SIG-M5 (cell line): ENCODE measurements around the gene DNAJC4.

Source experiments
- DNase-seq: peaks from one replicate; lab custom pipeline; 2025; lab: John Stamatoyannopoulos, UW

DNAJC4 gene

DNA sequence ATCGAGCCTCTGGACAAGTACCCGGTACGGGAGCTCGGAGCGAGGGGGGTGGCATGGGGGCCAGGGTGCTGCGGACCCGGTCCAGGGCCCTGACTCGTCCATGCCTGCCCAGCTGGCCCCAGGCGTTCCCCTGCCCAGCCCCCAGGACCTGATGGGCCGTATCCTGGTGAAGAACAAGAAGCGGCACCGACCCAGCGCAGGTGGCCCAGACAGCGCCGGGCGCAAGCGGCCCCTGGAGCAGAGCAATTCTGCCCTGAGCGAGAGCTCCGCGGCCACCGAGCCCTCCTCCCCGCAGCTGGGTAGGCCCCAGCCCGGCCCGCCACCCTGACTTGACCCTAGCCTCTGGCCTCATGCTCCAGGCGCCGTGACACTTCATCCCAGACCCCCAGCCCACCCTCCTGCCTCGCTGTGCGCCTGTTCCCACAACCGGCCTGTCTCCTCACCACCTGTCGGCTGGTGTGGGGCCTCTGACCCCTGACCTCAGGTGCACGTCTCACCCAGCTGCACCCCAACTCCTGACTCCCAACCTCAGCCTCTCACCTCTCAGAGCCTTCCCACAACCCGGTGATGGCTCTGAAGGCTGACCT is 28.7 kb downstream of the DNAJC4 start:
- no peak for DNase-seq

GRCh38 chr11:64259533-64260067 is 29.3 kb downstream of the DNAJC4 start:
- DNase-seq, result no peak

- no peak for DNase-seq
These were observed 29.9 kb downstream of the DNAJC4 start for GRCh38 chr11:64260147-64260708.

GRCh38 chr11:64261556-64262080 is 31.3 kb downstream of the DNAJC4 start:
- DNase-seq, result no peak

GRCh38 chr11:64262271-64263002 is 32.1 kb downstream of the DNAJC4 start:
- DNase-seq, result no peak

GRCh38 chr11:64263021-64263946 is 32.9 kb downstream of the DNAJC4 start:
- no peak for DNase-seq

DNA sequence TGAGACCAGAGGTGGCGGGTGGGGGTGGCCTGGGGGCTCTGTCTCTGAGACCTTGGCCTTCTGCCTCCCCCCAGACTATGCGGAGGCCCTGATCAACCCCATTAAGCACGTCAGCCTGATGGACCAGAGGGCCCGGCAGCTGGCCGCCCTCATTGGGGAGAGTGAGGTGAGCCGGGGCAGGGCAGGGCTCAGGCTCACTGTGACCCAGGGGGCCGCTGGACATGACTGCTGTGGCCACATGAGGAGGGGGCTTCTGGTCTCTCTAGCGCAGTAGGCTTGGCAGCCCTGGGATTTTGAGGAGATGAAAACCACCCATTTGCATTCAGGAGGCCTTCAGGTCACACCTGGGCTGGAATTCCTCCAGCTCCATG is 33.6 kb downstream of the DNAJC4 start:
- no peak for DNase-seq

GRCh38 chr11:64264371-64264852 is 34.1 kb downstream of the DNAJC4 start:
- no peak for DNase-seq

DNA sequence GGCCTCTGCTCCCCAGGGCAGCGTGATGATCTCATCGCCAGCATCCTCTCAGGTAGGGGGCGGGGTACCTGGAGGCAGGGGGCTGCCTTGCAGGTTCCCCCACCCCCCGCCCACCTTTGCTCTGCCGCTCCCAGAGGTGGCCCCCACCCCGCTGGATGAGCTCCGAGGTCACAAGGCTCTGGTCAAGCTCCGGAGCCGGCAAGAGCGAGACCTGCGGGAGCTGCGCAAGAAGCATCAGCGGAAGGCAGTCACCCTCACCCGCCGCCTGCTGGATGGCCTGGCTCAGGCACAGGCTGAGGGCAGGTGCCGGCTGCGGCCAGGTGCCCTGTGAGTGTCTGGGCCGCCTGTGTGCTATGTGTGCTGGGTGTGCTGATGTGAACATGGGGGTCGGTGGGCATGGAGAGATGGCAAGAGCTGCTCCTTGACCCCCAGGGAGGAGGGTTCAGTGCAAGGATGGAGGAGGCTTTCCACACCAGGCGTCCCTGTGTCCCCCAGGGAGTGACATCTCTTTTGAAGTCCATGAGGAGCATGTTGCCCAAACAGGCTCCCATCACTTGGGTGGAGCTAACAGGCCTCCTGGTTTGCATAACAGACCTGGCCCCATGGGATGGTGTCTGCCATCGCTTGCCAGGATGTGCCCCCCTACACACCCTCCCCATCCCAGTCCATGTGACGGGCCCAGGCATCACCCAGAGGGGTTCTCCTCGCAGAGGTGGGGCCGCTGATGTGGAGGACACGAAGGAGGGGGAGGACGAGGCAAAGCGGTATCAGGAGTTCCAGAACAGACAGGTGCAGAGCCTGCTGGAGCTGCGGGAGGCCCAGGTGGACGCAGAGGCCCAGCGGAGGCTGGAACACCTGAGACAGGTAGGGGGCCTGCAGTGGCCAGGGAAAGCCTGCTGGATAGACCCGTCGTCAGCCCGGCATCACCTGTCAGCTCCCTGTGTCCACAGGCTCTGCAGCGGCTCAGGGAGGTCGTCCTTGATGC is 35.1 kb downstream of the DNAJC4 start:
- no peak for DNase-seq

GRCh38 chr11:64266339-64266738 is 36.0 kb downstream of the DNAJC4 start:
- DNase-seq, result no peak

DNA sequence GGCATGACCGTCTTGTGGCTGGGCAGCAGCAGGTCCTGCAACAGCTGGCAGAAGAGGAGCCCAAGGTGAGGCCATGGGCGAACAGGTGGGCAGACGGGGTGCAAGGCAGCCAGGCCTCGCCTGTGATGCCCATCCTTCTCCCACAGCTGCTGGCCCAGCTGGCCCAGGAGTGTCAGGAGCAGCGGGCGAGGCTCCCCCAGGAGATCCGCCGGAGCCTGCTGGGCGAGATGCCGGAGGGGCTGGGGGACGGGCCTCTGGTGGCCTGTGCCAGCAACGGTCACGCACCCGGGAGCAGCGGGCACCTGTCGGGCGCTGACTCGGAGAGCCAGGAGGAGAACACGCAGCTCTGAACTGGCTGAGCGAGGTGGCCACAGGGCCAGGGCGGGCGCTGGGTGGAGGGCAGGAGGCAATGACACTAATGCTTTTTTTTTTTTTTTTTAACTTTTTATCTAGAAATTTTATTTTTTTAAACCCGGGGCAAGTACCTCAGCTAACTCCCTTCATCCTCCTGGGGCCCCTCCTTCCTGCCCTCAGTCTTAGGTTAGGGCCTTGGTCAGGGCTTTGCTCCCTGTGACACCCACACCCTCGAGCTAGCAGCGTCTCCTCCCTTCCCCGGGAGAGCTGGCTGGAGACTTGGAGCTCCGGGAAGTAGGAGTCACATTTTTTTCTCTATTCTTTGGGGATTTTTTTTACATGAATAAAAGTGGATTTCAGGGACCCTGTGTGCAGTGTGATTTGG is 37.0 kb downstream of the DNAJC4 start:
- DNase-seq, result no peak

GRCh38 chr11:64268025-64268892 is 37.9 kb downstream of the DNAJC4 start:
- DNase-seq, result no peak

GRCh38 chr11:64268893-64269539 is 38.7 kb downstream of the DNAJC4 start:
- DNase-seq, result no peak

- DNase-seq, result peak; percentile 90
These were observed 39.3 kb downstream of the DNAJC4 start for GRCh38 chr11:64269540-64270220.

GRCh38 chr11:64275031-64275800 is 44.9 kb downstream of the DNAJC4 start:
- DNase-seq, result no peak

GRCh38 chr11:64275841-64276240 is 45.5 kb downstream of the DNAJC4 start:
- DNase-seq, result no peak
